NCI-H748 (cell line): ENCODE measurements around the gene ORAI2.

Source experiments
- DNase-seq: peaks from one replicate; lab custom pipeline; 2025; ENCODE audit not compliant: unreplicated experiment; lab: John Stamatoyannopoulos, UW

The ORAI2 gene

DNA sequence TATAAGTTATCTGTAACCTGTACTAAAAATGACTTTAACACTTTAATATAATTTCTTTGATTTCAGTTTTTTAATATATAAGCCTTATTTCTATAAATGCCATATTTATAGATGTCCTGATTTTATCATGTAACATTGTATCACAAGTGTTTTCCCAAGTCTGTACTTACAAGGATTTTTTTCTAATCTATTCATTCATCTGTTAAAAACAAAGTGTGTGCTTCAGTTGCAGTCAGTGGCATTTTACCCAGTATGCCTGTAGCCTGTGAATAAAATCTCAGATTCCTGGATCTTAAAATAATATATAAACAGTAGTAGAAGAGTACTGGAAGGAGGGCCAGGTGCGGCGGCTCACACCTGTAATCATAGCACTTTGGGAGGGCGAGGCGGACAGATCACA, 19.8 kb upstream of the ORAI2 start:
- no peak for DNase-seq

DNA sequence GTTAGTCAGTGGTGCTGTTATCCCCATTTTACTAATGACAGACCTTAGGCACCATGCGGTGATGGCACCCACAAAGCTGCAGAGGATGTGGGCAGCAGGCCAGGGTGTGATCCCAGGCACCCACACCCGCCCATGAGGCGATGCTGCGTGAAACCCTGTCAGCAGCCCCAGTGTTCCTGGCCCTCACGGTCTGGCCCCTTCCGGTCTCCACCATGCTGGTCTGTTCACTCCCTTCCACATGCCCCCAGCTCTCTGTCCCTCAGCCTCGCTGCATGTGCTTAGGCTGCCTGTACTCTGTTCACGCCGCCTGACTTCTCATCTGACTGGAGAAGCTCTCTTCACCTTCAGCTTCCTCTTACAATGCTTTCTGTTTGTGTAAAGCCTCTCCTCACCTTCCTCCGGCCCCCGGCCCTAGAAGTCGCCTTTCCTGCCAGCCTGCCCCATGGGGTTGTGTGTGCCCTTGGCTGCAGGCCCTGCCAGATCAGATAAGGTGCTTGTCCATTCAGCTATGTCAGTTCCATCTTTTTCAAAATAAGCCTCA, 17.6 kb upstream of the ORAI2 start:
- DNase-seq: no peak

- DNase-seq: no peak
Measured at GRCh38 chr7:102416406-102416805, 17.0 kb upstream of the ORAI2 start.

DNA sequence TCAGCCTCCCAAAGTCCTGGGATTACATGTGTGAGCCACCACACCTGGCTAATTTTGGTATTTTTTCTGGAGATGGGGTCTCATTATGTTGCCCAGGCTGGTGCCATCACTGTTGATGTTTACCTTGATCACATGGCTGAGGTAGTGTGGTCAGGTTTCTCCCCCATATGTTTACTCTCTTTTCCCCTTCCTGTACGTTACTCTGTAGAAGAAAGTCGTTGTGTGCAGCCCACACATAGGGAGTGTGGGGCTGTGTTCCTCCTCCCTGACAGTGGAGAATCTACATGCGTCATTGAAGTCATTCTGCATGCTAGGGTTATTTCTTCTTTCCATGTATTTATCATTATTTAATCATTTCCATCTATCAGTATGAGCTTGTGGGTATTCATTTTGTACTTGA, 16.3 kb upstream of the ORAI2 start:
- DNase-seq: no peak

GRCh38 chr7:102418592-102418991, 14.8 kb upstream of the ORAI2 start:
- DNase-seq: no peak

DNA sequence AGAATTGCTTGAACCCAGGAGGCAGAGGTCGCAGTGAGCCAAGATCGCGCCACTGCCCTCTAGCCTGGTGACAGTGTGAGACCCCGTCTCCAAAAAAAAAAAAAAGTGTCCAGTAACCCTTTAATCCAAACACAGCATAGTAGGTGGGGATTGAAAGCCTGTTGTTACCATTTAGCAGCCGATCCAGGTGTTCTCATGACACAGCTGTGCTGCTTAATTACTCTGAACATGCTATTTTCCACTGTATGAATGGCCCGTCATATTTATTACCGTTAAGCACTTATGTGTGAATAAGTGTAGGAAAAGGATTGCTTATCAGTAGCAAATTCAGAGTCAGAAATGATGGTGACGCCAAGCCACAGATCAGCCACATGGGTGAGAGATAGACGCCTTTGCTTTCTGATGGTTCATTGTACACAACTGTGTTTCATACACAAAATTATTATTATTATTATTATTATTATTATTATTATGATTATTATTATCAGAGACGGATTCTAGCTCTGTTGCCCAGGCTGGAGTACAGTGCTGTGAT, 11.6 kb upstream of the ORAI2 start:
- DNase-seq: no peak

GRCh38 chr7:102424129-102424551, 9.2 kb upstream of the ORAI2 start:
- no peak for DNase-seq

- DNase-seq: no peak
Measured at GRCh38 chr7:102424787-102425218, 8.6 kb upstream of the ORAI2 start.

GRCh38 chr7:102425639-102426267, 7.6 kb upstream of the ORAI2 start:
- no peak for DNase-seq

GRCh38 chr7:102426268-102427018, 6.9 kb upstream of the ORAI2 start:
- DNase-seq: no peak

DNA sequence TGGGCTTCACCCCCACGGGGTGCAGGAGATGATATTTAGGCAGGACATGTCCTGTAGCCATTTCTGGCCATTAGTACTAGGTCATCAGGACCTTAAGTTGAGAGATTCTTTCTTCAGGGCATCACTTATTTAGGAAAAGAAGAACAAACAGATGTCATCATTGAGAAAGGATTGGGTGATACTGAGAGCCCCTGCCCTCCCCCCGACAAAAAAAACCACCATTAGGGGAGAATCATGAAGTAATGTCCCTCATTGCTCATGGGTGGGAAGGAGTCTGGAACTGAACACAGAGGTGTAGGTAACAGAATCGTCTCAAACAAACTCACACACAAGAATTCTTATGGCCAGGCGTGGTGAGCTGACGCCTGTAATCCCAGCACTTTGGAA, 6.4 kb upstream of the ORAI2 start:
- no peak for DNase-seq

DNA sequence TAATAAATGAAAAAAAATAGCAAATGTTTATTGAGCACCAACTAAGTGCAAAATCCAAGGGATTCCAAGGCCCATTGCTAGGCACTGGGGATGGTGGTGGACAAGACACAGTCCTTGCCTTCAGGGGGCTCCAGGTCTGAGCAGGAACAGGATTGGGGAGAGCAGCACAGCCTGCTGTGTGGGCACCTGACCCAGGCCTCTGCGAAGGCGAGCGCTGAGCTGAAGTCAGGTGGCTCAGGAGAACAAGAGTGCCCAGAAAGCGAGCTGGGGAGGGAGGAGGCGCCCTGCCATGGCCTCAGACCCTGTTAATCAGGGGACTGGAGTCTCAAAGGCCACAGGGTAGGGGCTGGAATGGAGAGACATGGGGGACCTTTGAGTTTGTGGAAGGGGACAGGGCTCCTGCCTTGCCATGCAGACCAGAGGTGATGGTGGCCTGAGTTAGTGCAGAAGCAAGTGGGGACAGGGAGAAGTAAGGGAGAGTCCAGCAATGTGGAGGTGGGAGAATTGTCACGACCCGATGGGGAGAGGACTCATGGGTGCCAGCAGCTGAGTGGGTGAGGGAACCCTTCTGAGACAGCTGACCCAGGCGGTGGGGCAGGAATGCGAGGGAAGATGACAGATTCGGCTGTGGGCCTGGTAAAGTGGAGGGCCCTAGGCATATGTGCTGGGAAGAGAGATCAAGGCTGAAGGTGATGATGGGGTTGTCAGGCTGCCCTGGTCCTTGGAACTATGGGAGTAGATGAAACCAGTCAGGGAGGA, 4.1 kb upstream of the ORAI2 start:
- no peak for DNase-seq

- peak; percentile 21 for DNase-seq
Measured at GRCh38 chr7:102431617-102432298, 1.6 kb upstream of the ORAI2 start.

DNA sequence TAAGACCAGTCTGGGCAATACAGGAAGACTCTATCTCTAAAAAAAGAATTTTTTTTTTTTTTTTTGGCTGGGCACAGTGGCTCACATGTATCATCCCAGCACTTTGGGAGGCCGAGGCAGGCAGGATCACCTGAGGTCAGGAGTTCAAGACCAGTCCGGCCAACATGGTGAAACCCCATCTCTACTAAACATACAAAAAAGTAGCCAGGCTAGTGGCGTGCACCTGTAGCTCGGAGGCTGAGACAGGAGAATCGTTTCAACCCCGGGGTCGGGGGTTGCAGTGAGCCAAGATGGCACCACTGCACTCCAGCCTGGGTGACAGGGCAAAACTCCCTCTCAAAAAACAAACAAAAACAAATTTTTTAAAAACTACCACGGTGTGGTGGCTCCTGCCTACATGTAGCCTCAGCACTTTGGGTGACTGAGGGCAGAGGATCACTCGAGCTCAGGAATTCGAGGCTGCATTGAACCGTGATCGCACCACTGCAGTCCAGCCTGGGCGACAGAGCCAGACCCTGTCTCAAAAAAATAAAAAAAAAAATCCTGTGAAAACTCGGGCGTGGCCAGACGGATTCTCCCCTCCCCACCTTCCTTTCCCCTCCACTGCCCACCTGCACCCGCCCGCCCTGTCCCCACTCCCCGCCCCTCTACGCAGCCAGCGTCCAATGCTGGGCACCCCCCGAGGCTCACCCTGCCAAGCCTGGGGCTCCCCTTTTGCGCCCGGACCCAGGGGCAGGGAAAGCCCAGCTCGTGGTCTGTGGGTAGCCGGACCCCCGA, 745 bp upstream of the ORAI2 start:
- DNase-seq: peak; percentile 58

DNA sequence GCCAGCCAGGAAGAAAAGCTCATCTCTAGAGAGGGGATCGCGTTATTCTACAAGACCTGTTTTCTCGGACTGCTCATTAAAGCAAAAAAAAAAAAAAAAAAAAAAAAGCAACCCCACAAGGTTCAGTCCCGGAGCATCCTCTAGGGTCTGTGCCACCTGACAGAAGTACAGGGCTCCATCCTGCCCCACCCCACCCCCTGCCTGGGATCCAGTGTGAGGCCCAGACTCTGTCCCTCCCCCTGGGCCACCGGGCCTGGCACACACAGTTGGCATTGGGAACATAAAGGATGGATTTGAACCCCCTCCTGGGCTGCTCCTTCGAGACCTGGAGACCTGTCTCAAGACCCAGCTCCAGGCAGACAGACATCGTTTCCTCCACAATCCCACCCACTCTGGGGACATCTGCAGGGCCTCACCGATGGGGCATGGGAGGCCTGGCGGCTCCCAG, 688 bp downstream of the ORAI2 start:
- peak; percentile 52 for DNase-seq

DNA sequence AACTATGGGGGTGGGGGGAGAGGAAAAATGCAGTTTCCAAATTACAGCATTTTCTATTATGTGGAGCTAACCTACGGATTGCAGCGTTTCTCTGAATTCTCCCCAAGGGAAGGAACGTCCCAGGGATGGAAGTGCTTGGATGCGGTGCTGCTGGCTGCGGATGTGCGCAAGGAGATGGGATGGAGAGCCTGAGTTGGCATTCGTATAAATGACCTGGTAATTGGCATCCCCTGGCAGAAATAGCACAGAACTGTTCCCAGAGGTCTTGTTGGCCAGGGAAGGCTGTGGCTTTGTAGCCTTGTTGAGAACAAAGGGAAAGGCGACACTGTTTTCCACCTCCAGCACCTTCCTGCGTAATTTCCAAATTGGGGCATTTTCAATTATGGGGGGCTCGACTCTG, 2.7 kb downstream of the ORAI2 start:
- no peak for DNase-seq

DNA sequence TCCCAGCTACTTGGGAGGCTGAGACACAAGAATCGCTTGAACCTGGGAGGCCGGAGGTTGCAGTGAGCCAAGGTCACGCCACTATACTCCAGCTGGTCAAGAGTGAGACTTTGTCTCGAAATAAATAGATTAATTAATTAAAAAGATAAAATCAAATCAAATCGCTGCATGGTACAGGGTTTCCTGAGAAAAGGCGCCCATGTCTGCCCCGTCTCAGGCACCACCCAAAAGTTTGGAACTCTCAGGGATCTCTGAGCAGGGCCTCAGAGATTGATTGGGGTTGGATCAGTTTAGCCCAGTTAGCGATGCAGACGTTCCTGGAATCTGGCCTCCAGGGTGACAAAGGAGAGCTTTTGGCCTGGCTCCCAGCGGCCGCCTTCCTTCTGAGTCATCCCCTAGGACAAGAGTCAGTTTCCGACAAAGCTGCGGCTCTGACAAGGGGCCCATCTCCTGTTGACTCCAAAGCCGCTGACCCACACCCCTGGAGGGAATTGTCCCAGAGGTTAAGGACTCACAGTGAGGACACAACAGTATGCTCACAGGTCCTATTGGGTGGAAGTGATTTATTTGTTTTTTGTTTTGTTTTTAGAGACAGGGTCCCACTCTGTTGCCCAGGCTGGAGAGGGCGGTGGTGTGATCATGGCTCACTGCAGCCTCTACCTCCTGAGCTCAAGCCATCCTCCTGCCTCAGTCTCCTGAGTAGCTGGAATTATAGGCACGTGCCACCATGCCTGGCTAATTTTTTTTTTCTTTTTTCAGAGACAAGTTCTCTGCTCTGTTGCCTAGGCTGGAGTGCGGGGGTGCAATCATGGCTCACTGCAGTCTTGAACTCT, 6.8 kb downstream of the ORAI2 start:
- DNase-seq: no peak

- no peak for DNase-seq
Measured at GRCh38 chr7:102444961-102445673, 11.7 kb downstream of the ORAI2 start.

GRCh38 chr7:102445674-102446071, 12.3 kb downstream of the ORAI2 start:
- no peak for DNase-seq
